ENCODE measurements around the gene IL1RAPL2. TPM values are rescaled to one million over a fixed set of nuclear protein-coding genes. Genes with fewer than 3 reads are reported as not detected.

Gene IL1RAPL2
- total and polyA plus RNA-seq, 10 of the 15 experiments (the other 5 are each of a cell fraction or from before 2014, with no cell fraction given), result 0.19 TPM; not detected in 9

DNA sequence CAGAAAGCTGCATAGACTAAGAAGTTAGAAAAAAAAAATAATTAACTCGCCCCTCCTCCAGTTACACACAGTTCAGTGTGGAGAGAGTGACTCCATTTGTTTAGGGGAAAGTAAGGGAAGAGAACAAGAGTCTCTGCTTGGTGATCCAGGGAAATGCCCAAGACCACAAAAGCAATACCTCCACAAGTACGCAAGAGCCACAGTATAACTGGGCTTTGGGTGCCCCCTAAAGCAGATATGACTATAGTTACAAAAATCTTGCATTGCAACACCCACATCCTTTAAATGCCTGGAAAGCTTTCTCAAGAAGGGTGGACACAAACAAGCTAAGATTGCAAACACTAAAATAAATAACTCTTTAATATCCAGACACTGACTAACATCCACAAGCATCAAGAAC lies 1092.1 kb downstream of the IL1RAPL2 start:
- WGBS (ENCODE audit: insufficient coverage, insufficient replicate concordance, low lambda C conversion rate, missing lambda C conversion rate), result 0% methylated on average over 2 of the region's 2 CpGs
- ATAC-seq, result no peak
- no peaks in the 10 kb centered on the region for H3K36me3 ChIP-seq (ENCODE audit: control insufficient read depth in 2 of 2, insufficient read depth in 2 of 2, low read length in 1 of 2)

More for the DNA sequence above, 1092.1 kb downstream of the IL1RAPL2 start:
- Histone ChIP-seq H2AFZ (ENCODE audit: control insufficient read depth, low read depth, low read length) (no peak overlapping the region), H3K79me2 (ENCODE audit: control insufficient read depth, insufficient read depth, low read length) (no peaks in the 10 kb centered on the region), H3K27me3 (replicated peaks in 1 of 2; ENCODE audit: control insufficient read depth in 2 of 2, insufficient read depth in 2 of 2, low read length in 1 of 2) (no peaks in the 10 kb centered on the region), H3K9me3 (replicated peaks; ENCODE audit: control insufficient read depth, insufficient read depth, low read length) (no peaks in the 10 kb centered on the region), H4K20me1 (ENCODE audit: control insufficient read depth, insufficient read depth) (no peaks in the 10 kb centered on the region), H3K4me1 (ENCODE audit: control insufficient read depth, insufficient read depth, low read length) (no peaks in the 10 kb centered on the region), H3K27ac (ENCODE audit: control insufficient read depth, insufficient read depth) (no peak overlapping the region), H3K4me2 (ENCODE audit: control insufficient read depth, insufficient read depth) (no peak overlapping the region), H3K9ac (ENCODE audit: control insufficient read depth, insufficient read depth, low read length) (no peak overlapping the region), H3K4me3 (no peak overlapping the region)
- DNase-seq (ENCODE audit: low read depth, low spot score) (no peak), FAIRE-seq (no peak)
- TF ChIP-seq SIN3A (IDR thresholded peaks at IDR 0.05; ENCODE audit: low read depth, low read length) (no peak), RAD21 (IDR thresholded peaks at IDR 0.05; ENCODE audit: insufficient read depth, low read depth, low read length) (no peak), SREBF1 (IDR thresholded peaks at IDR 0.05; ENCODE audit: low read length) (no peak), ZZZ3 (IDR thresholded peaks at IDR 0.05; ENCODE audit: control insufficient read depth, insufficient read length, low read depth) (no peak), ETV6 (conservative IDR thresholded peaks at IDR 0.05 in 1 of 2, IDR thresholded peaks at IDR 0.05 in 1 of 2; ENCODE audit: borderline replicate concordance in 1 of 2, low read depth in 1 of 2) (no peak), NBN (IDR thresholded peaks at IDR 0.05) (no peak), SPI1 (IDR thresholded peaks at IDR 0.05; ENCODE audit: borderline replicate concordance, insufficient read depth, low read depth, low read length) (no peak), YY1 (IDR thresholded peaks at IDR 0.05; ENCODE audit: low read depth, low read length) (no peak), HCFC1 (IDR thresholded peaks at IDR 0.05; ENCODE audit: low read length) (no peak)
- TF ChIP-seq, protein P1, sequence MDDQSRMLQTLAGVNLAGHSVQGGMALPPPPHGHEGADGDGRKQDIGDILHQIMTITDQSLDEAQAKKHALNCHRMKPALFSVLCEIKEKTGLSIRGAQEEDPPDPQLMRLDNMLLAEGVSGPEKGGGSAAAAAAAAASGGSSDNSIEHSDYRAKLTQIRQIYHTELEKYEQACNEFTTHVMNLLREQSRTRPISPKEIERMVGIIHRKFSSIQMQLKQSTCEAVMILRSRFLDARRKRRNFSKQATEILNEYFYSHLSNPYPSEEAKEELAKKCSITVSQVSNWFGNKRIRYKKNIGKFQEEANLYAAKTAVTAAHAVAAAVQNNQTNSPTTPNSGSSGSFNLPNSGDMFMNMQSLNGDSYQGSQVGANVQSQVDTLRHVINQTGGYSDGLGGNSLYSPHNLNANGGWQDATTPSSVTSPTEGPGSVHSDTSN (IDR thresholded peaks at IDR 0.05; ENCODE audit: insufficient replicate concordance, low read depth, low read length), result no peak
- TF ChIP-seq, protein P2, sequence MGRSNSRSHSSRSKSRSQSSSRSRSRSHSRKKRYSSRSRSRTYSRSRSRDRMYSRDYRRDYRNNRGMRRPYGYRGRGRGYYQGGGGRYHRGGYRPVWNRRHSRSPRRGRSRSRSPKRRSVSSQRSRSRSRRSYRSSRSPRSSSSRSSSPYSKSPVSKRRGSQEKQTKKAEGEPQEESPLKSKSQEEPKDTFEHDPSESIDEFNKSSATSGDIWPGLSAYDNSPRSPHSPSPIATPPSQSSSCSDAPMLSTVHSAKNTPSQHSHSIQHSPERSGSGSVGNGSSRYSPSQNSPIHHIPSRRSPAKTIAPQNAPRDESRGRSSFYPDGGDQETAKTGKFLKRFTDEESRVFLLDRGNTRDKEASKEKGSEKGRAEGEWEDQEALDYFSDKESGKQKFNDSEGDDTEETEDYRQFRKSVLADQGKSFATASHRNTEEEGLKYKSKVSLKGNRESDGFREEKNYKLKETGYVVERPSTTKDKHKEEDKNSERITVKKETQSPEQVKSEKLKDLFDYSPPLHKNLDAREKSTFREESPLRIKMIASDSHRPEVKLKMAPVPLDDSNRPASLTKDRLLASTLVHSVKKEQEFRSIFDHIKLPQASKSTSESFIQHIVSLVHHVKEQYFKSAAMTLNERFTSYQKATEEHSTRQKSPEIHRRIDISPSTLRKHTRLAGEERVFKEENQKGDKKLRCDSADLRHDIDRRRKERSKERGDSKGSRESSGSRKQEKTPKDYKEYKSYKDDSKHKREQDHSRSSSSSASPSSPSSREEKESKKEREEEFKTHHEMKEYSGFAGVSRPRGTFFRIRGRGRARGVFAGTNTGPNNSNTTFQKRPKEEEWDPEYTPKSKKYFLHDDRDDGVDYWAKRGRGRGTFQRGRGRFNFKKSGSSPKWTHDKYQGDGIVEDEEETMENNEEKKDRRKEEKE (IDR thresholded peaks at IDR 0.05), result no peak
- intact Hi-C loops (cut with micrococcal nuclease; ENCODE audit: unreplicated experiment), result no loop called here
- ChIA-PET CTCF (no interaction called here), RAD21 (ENCODE audit: unreplicated experiment) (no interaction called here), POLR2A (no interaction called here), SMC1A (ENCODE audit: uncharacterized antibody, unreplicated experiment) (no interaction called here)
- in situ Hi-C loops (cut with MboI), result no loop called here
- no TSS peak for BruUV-seq (replicated peaks)
